HepG2 (cell line): Measurements from ENCODE around the gene AWAT2. TPM values are rescaled to one million over a fixed set of nuclear protein-coding genes. Genes with fewer than 3 reads are reported as not detected.

Experiments
- ATAC-seq: fragments of 200-7000 bp; cut with Tn5 transposase; 3 replicates; pipeline ENCODE4 v1.9.1; 2020; ENCODE audit warnings: mild to moderate bottlenecking, moderate library complexity
- BruUV-seq: library from RNA; stranded (reverse); fragments of 400-500 nt; replicated peaks from 2 replicates; lab custom pipeline; 2021; lab: Mats Ljungman, UMichigan
- CTCF ChIA-PET: fragments of 300-600 bp; formaldehyde crosslinking; extraction: SDS; loops from one replicate; lab custom pipeline; 2021; ENCODE audit warnings: low total read pairs, inconsistent platforms, low intra/inter-chr PET ratio; lab: Yijun Ruan, JAX
- POLR2A ChIA-PET: fragments of 350-600 bp; sonication (Branson Sonifier 250); formaldehyde crosslinking; loops from one replicate; lab custom pipeline; 2020; ENCODE audit warnings: antibody characterized with exemption, inconsistent platforms; lab: Yijun Ruan, JAX
- DNase-seq: peaks from one replicate; pipeline ENCODE4 v3.0.0-alpha.2; 2015; ENCODE audit warnings: low spot score
- FAIRE-seq: peaks from 3 replicates; lab custom pipeline; 2011; peaks lifted over from hg19 to GRCh38; lab: Jason Lieb, UNC
- H2AFZ ChIP-seq: one replicate; pipeline ENCODE4 v1.6.1; 2011; ENCODE audit warnings: low read length, inconsistent platforms
- H3K27ac ChIP-seq: fragments of 300-600 bp; 3 replicates; pipeline ENCODE4 v1.8.0; 2011; ENCODE audit warnings: mixed run types, mild to moderate bottlenecking, mixed read lengths, low read length, inconsistent platforms; ENCODE audit not compliant: insufficient read depth; ENCODE audit errors: extremely low read length
- H3K27me3 ChIP-seq, 2 experiments: fragments of 200-600 bp in 1 of 2; 2 replicates in 1 of 2; 3 replicates in 1 of 2; pipeline versions ENCODE4 v1.6.0 to v1.8.0; 2011; ENCODE audit warnings: low read length in 2 of 2, mild to moderate bottlenecking in 2 of 2, moderate library complexity in 2 of 2, inconsistent platforms in 1 of 2; ENCODE audit not compliant: insufficient read depth in 2 of 2, control insufficient read depth in 1 of 2
- H3K36me3 ChIP-seq, 2 experiments: fragments of 200-600 bp in 1 of 2; replicated peaks in 1 of 2; 2 replicates in 1 of 2; 3 replicates in 1 of 2; pipeline versions ENCODE4 v1.5.1 to v1.8.0; 2011; ENCODE audit warnings: low read length in 2 of 2, inconsistent platforms in 1 of 2; ENCODE audit not compliant: insufficient read depth in 2 of 2, control insufficient read depth in 1 of 2
- H3K4me1 ChIP-seq: 2 replicates; pipeline ENCODE4 v1.5.1; 2012; ENCODE audit warnings: low read length, inconsistent platforms; ENCODE audit not compliant: insufficient read depth
- H3K4me2 ChIP-seq: 2 replicates; pipeline ENCODE4 v1.6.0; 2011; ENCODE audit warnings: low read depth, low read length, inconsistent platforms
- H3K4me3 ChIP-seq, 3 experiments: fragments of 200-600 bp in 1 of 3; sonication (generic), shearing (Covaris generic) in 1 of 3; replicated peaks in 1 of 3; 2 replicates each; pipeline ENCODE4 v1.5.1; 2011 to 2016; ENCODE audit warnings: low read length in 3 of 3, inconsistent platforms in 2 of 3, low read depth in 2 of 3, mild to moderate bottlenecking in 2 of 3, control low read depth in 1 of 3, mixed read lengths in 1 of 3; ENCODE audit not compliant: insufficient read depth in 1 of 3
- H3K79me2 ChIP-seq: one replicate; pipeline ENCODE4 v1.6.1; 2011; ENCODE audit warnings: low read length, inconsistent platforms; ENCODE audit not compliant: insufficient read depth
- H3K9ac ChIP-seq: 2 replicates; pipeline ENCODE4 v1.6.0; 2011; ENCODE audit warnings: mild to moderate bottlenecking, low read depth, low read length, inconsistent platforms; ENCODE audit not compliant: insufficient read depth
- H3K9me3 ChIP-seq: 2 replicates; pipeline ENCODE4 v1.5.1; 2012; ENCODE audit warnings: mild to moderate bottlenecking, low read length
- H4K20me1 ChIP-seq: 2 replicates; pipeline ENCODE4 v1.6.0; 2011; ENCODE audit warnings: inconsistent platforms, mild to moderate bottlenecking, low read length, moderate library complexity; ENCODE audit not compliant: insufficient read depth
- AGO2 ChIP-seq: fragments of 200-400 bp; formaldehyde crosslinking; optimal IDR thresholded peaks from 2 replicates; pipeline ENCODE3; 2017; ENCODE audit warnings: mild to moderate bottlenecking, low read depth, low read length, moderate library complexity
- RBFOX2 ChIP-seq: fragments of 200-400 bp; formaldehyde crosslinking; IDR thresholded peaks from 2 replicates; pipeline ENCODE4 v1.6.1; 2017; ENCODE audit warnings: low read depth, mild to moderate bottlenecking, low read length
- ZC3H13 ChIP-seq: sonication (generic); formaldehyde crosslinking; IDR thresholded peaks from 2 replicates; pipeline ENCODE4 v1.8.1; 2023; ENCODE audit warnings: mild to moderate bottlenecking, missing genetic modification reagents, moderate library complexity
- WGBS: methylation state at CpG from one replicate; pipeline ENCODE4 v1.1.6; 2017; ENCODE audit warnings: low lambda C conversion rate; 5-methylcytosine and 5-hydroxymethylcytosine counted together
- in situ Hi-C: cut with HindIII; loops from 2 replicates; pipeline ENCODE4 v1.10.0; 2017; ENCODE audit warnings: low pct_unique_long_range_greater_than_20kb; ENCODE audit not compliant: extremely low pct_ligation_motif_present
- intact Hi-C: fragments of 100-400 bp; cut with micrococcal nuclease; formaldehyde crosslinking; loops from one replicate; pipeline ENCODE4 v1.10.0; 2022; ENCODE audit not compliant: unreplicated experiment
- polyA plus RNA-seq, 8 experiments: library from polyadenylated mRNA; depleted of rRNA in 3 of 8; stranded (reverse) in 7 of 8; unstranded in 1 of 8; fragments of >200 nt; fragmentation: Illumina TruSeq in 4 of 8; extraction: Trizol in 4 of 8; gene quantifications; 2 replicates each; pipeline versions ENCODE4 v1.2.1 to v1.2.3, GENCODE V29; 2011 to 2016; ENCODE audit warnings: low read depth in 4 of 8, missing spikeins in 1 of 8, mixed read lengths in 1 of 8; ENCODE audit not compliant: insufficient read depth in 1 of 8
- total RNA-seq, 5 experiments: library from RNA; depleted of rRNA; stranded (reverse); fragments of >200 nt; fragmentation: Illumina TruSeq; extraction: Trizol; gene quantifications; 2 replicates each; pipeline ENCODE4 v1.2.3, GENCODE V29; 2016; ENCODE audit warnings: low read depth in 1 of 5
- TF ChIP-seq, protein P1 (sequence below): sonication (generic); formaldehyde crosslinking; IDR thresholded peaks from 2 replicates; pipeline ENCODE4 v1.4.0; 2020; ENCODE audit warnings: mild to moderate bottlenecking, missing genetic modification reagents

The AWAT2 gene
- total and polyA plus RNA-seq, 2 of the 13 experiments (the other 11 are each of a cell fraction or from before 2014, with no cell fraction given): not detected

DNA sequence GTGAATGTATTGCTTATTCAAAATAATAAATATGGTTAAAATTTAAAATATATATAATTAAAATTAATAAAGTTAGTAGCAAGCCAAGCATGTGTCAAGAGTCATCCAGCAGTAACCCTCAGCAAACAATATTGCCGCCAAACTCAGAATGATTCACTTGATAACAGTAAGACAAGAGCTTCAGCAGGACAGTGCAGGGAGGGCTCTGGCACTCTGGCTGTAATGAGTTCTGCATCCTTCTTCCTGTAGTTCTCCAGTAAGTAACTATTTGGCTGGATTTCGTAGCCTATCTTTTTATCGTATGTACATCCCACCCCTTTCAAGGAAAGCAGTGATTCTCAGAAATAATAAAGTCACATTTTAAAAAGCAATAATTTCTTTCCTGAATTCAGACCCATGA lies 30.1 kb upstream of the AWAT2 start:
- Histone ChIP-seq H3K27ac (no peak overlapping the region), H4K20me1 (no peaks in the 10 kb centered on the region), H3K9me3 (no peaks in the 10 kb centered on the region), H3K4me1 (no peaks in the 10 kb centered on the region), H2AFZ (no peak overlapping the region), H3K36me3 (no peaks in the 10 kb centered on the region), H3K27me3 (no peaks in the 10 kb centered on the region), H3K79me2 (no peaks in the 10 kb centered on the region), H3K4me3 (no peak overlapping the region), H3K4me2 (no peak overlapping the region), H3K9ac (no peak overlapping the region)
- TF ChIP-seq ZC3H13 (CRISPR knock-in tag) (no peak), AGO2 (no peak), RBFOX2 (no peak)
- TF ChIP-seq, protein P1, sequence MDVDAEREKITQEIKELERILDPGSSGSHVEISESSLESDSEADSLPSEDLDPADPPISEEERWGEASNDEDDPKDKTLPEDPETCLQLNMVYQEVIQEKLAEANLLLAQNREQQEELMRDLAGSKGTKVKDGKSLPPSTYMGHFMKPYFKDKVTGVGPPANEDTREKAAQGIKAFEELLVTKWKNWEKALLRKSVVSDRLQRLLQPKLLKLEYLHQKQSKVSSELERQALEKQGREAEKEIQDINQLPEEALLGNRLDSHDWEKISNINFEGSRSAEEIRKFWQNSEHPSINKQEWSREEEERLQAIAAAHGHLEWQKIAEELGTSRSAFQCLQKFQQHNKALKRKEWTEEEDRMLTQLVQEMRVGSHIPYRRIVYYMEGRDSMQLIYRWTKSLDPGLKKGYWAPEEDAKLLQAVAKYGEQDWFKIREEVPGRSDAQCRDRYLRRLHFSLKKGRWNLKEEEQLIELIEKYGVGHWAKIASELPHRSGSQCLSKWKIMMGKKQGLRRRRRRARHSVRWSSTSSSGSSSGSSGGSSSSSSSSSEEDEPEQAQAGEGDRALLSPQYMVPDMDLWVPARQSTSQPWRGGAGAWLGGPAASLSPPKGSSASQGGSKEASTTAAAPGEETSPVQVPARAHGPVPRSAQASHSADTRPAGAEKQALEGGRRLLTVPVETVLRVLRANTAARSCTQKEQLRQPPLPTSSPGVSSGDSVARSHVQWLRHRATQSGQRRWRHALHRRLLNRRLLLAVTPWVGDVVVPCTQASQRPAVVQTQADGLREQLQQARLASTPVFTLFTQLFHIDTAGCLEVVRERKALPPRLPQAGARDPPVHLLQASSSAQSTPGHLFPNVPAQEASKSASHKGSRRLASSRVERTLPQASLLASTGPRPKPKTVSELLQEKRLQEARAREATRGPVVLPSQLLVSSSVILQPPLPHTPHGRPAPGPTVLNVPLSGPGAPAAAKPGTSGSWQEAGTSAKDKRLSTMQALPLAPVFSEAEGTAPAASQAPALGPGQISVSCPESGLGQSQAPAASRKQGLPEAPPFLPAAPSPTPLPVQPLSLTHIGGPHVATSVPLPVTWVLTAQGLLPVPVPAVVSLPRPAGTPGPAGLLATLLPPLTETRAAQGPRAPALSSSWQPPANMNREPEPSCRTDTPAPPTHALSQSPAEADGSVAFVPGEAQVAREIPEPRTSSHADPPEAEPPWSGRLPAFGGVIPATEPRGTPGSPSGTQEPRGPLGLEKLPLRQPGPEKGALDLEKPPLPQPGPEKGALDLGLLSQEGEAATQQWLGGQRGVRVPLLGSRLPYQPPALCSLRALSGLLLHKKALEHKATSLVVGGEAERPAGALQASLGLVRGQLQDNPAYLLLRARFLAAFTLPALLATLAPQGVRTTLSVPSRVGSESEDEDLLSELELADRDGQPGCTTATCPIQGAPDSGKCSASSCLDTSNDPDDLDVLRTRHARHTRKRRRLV (CRISPR knock-in tag): no peak
- ChIA-PET CTCF (no interaction called here), POLR2A (no interaction called here)
- intact Hi-C loops (no loop called here), in situ Hi-C loops (no loop called here)
- no peak for DNase-seq
- BruUV-seq: no TSS peak
- no peak for ATAC-seq
- no peak for FAIRE-seq
- WGBS: 0% methylated on average over 3 of the region's 3 CpGs
